GM12892 (cell line): ENCODE measurements around the gene C11orf71.

Experiments used
- POLR2A ChIP-seq: IDR thresholded peaks from 2 replicates; pipeline ENCODE4 v1.6.1; 2011; ENCODE audit warnings: low read depth, low read length, control low read depth
- POLR2AphosphoS5 ChIP-seq: IDR thresholded peaks from 2 replicates; pipeline ENCODE4 v1.6.1; 2011; ENCODE audit warnings: low read depth, low read length, control low read depth

DNA sequence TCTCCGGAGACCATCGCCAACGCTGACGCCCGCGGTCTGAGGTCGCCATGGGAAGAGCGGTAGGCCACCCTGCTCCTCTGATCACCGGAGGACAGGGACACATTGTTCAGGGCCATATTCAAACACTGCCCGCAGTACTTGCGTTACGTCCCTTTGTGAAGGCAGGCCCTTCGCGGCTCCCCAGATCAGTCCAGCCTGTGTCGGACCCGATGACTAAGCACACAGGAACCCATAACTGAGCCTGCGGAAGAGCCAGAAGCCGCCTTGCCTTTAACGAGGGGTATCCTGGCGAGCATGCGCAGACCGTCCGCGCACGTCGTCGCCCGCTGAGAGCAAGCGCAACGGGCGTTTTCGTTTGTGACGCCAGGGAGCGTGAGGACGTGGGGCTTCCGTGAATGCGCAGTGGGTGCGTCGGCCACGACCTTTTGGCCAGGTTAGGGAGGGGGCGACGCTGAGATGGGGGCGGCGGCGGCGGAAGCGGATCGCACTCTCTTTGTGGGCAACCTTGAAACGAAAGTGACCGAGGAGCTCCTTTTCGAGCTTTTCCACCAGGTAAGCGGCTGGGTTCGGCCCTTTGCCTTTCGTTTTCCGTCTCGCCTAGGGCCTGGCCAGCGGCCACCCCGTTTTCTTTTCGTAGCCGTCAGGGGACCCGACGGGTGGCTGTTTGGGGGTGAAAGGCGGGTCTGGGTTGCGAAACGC, at the start of gene C11orf71, which contains the start of gene RBM7:
- TF ChIP-seq POLR2A (peak; percentile 98), POLR2AphosphoS5 (peak; percentile 97)
